ENCODE measurements around the gene ZNF69.
"Not testable (repeated sequence)": the region's sequence is repeated elsewhere in the genome, so short reads cannot be mapped to it uniquely, and the experiment has no call there.

Gene ZNF69

GRCh38 chr19:11902228-11902627 is 14.6 kb downstream of the ZNF69 start:
- DNase-seq, result no peak

GRCh38 chr19:11905928-11906327 is 18.3 kb downstream of the ZNF69 start:
- DNase-seq, result no peak

DNA sequence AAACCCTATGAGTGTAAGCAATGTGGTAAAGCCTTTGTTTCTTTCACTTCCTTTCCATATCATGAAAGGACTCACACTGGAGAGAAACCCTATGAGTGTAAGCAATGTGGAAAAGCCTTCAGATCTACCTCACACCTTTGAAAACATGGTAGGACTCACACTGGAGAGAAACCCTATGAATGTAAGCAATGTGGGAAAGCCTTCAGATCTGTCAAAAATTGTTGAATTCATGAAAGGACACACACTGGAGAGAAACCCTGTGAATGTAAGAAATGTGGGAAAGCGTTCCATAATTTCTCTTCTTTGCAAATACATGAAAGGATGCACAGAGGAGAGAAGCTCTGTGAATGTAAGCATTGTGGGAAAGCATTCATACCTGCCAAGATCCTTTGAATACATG is 24.4 kb downstream of the ZNF69 start:
- not testable (repeated sequence) for DNase-seq

- DNase-seq, result not testable (repeated sequence)
Measured at GRCh38 chr19:11914417-11915051, 27.0 kb downstream of the ZNF69 start.

DNA sequence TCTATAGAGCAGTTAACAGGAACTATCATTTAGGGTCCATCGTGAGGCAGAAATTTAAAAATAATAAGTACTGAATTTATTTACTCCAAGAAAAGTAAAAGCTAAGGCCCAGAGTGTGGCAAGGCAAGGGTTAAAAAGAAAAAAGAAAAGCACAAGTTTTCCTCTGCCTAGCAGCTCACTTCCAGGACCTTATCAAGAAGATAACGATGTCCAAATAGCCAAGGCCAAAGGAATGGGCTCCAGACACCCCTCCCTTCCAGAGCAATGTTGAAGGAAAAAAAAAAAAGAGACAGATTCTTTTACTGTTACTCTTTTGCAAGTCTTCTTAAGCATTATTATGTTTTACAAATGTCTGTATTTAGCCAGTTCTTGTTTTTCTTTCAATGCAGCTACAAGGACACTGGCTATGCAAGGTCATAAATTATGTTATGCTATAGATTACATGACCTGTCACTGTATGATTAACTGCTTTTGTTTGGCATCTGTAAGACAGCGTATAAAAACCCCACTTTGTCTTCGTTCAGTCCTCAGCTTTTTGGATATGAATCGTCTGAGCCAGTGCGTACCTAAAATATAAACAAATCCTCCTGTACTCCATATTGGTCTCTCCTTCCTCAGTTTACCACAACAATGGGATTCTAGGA is 34.4 kb downstream of the ZNF69 start:
- DNase-seq, result no peak

- DNase-seq, result peak; percentile 97
Measured at GRCh38 chr19:11924886-11925650, 37.5 kb downstream of the ZNF69 start, which contains the start of gene ZNF700. ZNF700 (plus strand) TSS chr19:11925107; CDS start chr19:11925211, 104 bp downstream.

- not testable (repeated sequence) for DNase-seq
Measured at GRCh38 chr19:11925651-11926187, 38.1 kb downstream of the ZNF69 start.

DNA sequence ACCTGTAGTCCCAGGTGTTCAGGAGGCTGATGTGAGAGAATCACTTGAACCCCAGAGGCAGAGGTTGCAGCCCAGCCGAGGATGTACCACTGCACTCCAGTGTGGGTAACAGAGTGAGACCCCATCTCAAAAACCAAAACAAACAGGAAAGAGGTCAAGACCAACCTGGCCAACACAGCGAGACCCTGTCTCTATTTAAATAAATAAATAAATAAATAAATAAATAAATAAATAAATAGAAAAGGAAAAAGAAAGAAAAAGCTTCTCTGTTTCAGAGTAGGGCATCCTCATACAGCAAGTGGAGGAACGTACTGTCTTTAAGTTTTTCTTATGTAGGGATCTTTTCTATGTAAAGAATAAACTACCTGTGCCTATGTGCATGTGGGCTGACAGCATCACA is 39.6 kb downstream of the ZNF69 start:
- no peak for DNase-seq

GRCh38 chr19:11931051-11931450 is 43.5 kb downstream of the ZNF69 start:
- no peak for DNase-seq

- no peak for DNase-seq
Measured at GRCh38 chr19:11931513-11931912, 43.9 kb downstream of the ZNF69 start.

DNA sequence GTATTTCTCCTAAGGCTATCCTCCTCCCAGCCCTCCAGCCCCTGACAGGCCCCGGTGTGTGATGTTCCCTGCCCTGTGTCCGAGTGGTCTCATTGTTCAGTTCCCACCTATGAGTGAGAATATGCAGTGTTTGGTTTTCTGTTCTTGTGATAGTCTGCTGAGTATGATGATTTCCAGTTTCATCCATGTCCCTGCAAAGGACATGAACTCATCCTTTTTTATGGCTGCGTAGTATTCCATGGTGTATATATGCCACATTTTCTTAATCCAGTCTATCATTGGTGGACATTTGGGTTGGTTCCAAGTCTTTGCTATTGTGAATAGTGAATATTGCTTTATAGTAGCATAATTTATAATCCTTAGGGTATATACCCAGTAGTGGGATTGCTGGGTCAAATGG is 48.2 kb downstream of the ZNF69 start:
- DNase-seq, result not testable (repeated sequence)

DNA sequence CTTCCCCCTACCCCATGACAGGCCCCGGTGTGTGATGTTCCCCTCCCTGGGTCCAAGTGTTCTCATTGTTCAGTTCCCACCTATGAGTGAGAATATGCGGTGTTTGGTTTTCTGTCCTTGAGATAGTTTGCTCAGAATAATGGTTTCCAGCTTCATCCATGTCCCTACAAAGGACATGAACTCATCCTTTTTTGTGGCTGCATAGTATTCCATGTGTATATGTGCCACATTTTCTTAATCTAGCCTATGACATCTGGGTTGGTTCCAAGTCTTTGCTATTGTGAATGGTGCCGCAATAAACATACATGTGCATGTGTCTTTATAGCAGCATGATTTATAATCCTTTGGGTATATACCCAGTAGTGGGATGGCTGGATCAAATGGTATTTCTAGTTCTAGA is 50.8 kb downstream of the ZNF69 start:
- not testable (repeated sequence) for DNase-seq

- DNase-seq, result not testable (repeated sequence)
Measured at GRCh38 chr19:11941361-11941887, 53.8 kb downstream of the ZNF69 start.

GRCh38 chr19:11942008-11942842 is 54.6 kb downstream of the ZNF69 start:
- no peak for DNase-seq

DNA sequence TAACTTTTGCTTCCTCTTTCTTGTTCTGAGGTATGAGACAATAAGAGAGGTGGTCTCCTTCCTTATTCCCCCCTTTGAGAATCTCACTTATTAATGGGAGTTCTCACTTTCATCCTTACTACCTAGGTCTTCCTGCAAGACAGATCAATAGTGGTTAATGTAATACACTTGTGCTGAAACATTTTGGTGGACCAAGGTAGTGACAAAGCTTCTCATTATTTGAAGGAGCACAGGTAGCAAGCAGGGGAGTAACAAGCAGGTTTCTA is 55.2 kb downstream of the ZNF69 start:
- no peak for DNase-seq

DNA sequence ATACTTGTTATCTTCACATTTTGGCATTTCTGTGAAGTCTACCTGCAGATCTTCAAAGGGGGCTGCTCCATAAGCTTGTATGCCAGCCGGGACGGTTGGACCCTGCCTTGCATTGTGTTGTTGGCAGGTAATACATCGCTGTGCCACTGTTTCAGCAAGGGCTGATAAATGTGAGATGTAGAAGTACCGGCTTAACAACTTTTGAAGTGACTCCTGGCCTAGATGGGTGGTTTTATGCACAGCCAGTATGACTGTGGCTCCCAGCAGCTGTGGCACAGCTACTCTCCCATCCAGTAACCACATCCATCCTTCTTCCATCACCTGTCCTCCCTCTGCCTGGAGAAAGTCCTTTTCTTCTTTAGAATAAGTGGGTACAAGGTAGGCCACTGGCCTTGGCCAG is 57.1 kb downstream of the ZNF69 start:
- no peak for DNase-seq

DNA sequence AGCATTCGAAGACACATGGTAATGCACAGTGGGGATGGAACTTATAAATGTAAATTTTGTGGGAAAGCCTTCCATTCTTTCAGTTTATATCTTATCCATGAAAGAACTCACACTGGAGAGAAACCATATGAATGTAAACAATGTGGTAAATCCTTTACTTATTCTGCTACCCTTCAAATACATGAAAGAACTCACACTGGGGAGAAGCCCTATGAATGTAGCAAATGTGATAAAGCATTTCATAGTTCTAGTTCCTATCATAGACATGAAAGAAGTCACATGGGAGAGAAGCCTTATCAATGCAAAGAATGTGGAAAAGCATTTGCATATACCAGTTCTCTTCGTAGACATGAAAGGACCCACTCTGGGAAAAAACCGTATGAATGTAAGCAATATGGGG is 61.1 kb downstream of the ZNF69 start:
- DNase-seq, result no peak

DNA sequence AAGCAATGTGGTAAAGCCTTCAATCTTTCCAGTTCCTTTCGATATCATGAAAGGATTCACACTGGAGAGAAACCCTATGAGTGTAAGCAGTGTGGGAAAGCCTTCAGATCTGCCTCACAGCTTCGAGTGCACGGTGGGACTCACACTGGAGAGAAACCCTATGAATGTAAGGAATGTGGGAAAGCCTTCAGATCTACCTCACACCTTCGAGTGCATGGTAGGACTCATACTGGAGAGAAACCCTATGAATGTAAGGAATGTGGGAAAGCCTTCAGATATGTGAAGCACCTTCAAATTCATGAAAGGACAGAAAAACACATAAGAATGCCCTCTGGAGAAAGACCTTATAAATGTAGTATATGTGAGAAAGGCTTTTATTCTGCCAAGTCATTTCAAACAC is 61.6 kb downstream of the ZNF69 start:
- no peak for DNase-seq

DNA sequence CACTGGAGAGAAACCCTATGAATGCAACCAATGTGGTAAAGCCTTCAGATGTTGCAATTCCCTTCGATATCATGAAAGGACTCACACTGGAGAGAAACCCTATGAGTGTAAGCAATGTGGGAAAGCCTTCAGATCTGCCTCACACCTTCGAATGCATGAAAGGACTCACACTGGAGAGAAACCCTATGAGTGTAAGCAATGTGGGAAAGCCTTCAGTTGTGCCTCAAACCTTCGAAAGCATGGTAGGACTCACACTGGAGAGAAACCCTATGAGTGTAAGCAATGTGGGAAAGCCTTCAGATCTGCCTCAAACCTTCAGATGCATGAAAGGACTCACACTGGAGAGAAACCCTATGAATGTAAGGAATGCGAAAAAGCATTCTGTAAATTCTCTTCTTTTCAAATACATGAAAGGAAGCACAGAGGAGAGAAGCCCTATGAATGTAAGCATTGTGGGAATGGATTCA is 62.1 kb downstream of the ZNF69 start:
- not testable (repeated sequence) for DNase-seq

GRCh38 chr19:11950312-11950711 is 62.7 kb downstream of the ZNF69 start:
- no peak for DNase-seq

All from activated CD4-positive, alpha-beta T cell treated with anti-CD3 and anti-CD28 coated beads, Interleukin-10, Interleukin-2, amounts not matched to agents 100 ng/mL and 50 ng/mL, durations not matched to agents 16 hours and 8 hours (primary cell).